C4-2B (cell line): ENCODE results near the gene KMT2E.

Experiments used
- ZFX ChIP-seq: fragments of 450-650 bp; IDR thresholded peaks from 2 replicates; pipeline ENCODE4 v1.6.1; 2017
- TF ChIP-seq, protein P1 (sequence below): fragments of 450-650 bp; conservative IDR thresholded peaks from 2 replicates; pipeline ENCODE4 v1.5.1; 2017; ENCODE audit warnings: mild to moderate bottlenecking

DNA sequence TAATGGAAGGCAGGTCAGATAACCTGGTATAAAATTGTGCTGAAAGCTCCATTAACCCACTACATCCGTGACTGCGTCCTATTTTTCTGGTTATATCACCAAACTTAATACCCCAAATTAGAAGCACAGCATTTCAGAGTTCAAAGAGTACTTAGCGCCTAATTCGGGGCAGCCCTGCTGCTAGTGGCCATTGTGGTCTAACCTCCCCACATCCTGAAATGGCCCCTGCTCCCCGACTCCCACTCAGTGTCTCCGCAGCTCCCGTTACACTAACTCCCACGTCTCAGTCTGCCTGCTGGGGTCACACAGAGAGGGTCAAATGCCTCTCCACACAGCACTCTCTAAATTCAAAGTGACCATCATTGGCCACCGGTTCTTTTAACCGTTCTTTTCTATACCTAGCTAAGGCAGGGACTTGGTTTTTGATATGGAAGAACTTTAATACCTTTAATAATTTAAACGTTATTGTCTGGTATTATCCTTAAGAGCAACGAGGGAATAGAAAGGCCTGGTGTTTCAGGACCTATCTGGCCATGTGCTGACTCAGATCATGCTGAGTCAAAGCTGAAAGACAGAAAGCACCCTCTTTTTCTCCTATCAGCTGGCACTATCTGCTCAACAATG, 117.1 kb downstream of the KMT2E start:
- TF ChIP-seq, protein P1, sequence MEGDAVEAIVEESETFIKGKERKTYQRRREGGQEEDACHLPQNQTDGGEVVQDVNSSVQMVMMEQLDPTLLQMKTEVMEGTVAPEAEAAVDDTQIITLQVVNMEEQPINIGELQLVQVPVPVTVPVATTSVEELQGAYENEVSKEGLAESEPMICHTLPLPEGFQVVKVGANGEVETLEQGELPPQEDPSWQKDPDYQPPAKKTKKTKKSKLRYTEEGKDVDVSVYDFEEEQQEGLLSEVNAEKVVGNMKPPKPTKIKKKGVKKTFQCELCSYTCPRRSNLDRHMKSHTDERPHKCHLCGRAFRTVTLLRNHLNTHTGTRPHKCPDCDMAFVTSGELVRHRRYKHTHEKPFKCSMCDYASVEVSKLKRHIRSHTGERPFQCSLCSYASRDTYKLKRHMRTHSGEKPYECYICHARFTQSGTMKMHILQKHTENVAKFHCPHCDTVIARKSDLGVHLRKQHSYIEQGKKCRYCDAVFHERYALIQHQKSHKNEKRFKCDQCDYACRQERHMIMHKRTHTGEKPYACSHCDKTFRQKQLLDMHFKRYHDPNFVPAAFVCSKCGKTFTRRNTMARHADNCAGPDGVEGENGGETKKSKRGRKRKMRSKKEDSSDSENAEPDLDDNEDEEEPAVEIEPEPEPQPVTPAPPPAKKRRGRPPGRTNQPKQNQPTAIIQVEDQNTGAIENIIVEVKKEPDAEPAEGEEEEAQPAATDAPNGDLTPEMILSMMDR, result no peak
- TF ChIP-seq ZFX, result no peak
